ENCODE data around the gene HSF5.

DNA sequence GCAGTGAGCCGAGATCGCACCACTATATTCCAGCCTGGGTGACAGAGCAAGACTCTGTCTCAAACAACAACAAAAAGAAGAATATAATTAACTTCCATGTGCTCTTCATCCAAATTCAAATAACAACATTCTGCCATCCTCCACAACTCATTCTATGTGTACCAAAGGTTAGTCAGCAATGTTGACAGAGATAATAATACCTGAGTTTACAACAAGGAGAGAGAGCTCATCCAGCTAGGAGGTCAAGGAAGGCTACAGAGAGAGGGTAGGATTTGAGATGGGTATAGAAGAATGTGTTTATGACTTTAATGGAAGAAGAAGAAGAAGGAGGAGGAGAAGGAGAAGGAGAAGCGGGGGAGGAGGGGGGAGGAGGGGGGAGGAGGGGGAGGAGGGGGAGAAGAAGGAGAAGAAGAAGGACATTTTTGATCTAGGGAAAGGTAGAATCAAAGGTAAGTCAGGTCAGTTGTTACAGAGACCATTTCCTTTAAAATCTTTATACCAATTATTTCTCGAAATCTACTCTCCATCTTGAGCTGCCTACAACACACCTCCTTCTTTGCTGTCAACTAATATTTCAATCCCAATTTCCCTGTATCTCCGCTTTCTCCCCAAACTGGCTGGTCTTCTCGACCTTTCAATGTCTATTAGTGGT is 10.1 kb upstream of the HSF5 start:
- TF ChIP-seq MAX (IDR thresholded peaks at IDR 0.05) = no peak
- no peak for TF ChIP-seq EP300 (IDR thresholded peaks at IDR 0.05)
- no peak for TF ChIP-seq SMC3 (IDR thresholded peaks at IDR 0.05)
- TF ChIP-seq, protein P1, sequence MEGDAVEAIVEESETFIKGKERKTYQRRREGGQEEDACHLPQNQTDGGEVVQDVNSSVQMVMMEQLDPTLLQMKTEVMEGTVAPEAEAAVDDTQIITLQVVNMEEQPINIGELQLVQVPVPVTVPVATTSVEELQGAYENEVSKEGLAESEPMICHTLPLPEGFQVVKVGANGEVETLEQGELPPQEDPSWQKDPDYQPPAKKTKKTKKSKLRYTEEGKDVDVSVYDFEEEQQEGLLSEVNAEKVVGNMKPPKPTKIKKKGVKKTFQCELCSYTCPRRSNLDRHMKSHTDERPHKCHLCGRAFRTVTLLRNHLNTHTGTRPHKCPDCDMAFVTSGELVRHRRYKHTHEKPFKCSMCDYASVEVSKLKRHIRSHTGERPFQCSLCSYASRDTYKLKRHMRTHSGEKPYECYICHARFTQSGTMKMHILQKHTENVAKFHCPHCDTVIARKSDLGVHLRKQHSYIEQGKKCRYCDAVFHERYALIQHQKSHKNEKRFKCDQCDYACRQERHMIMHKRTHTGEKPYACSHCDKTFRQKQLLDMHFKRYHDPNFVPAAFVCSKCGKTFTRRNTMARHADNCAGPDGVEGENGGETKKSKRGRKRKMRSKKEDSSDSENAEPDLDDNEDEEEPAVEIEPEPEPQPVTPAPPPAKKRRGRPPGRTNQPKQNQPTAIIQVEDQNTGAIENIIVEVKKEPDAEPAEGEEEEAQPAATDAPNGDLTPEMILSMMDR (IDR thresholded peaks at IDR 0.05) = no peak
- TF ChIP-seq BHLHE40 (IDR thresholded peaks at IDR 0.05; ENCODE audit: low read depth, low read length) = no peak
- TF ChIP-seq POLR2A (IDR thresholded peaks at IDR 0.05; ENCODE audit: low read length) = no peak
- TF ChIP-seq PBX3 (IDR thresholded peaks at IDR 0.05) = no peak
- no peak for TF ChIP-seq NR3C1 (IDR thresholded peaks at IDR 0.05)
- TF ChIP-seq RAD21 (conservative IDR thresholded peaks at IDR 0.05 in 1 of 2, IDR thresholded peaks at IDR 0.05 in 1 of 2) = no peak
- no peak for TF ChIP-seq MAFK (IDR thresholded peaks at IDR 0.05; ENCODE audit: partially characterized antibody)
- TF ChIP-seq JUNB (IDR thresholded peaks at IDR 0.05) = no peak
- TF ChIP-seq CHD2 (IDR thresholded peaks at IDR 0.05; ENCODE audit: low read length, partially characterized antibody) = no peak

Measured in A549 (cell line).